ENCODE results near the gene GFOD2.
"Not testable (repeated sequence)": the region's sequence is repeated elsewhere in the genome, so short reads cannot be mapped to it uniquely, and the experiment has no call there.

DNA sequence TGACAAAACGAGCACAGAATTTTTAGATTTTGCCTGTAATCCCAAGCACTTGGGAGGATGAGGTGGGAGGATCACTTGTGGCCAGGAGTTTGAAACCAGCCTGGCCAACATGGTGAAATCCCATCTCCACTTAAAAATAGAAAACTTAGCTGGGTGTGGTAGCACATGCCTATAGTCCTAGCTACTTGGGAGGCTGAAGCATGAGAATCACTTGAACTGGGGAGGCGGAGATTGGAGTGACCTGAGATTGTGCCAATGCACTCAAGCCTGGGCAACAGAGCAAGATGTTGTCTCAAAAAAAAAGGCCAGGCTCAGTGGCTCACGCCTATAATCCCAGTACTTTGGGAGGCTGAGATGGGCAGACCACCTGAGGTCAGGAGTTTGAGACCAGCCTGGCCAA lies 32.2 kb upstream of the GFOD2 start:
- TF ChIP-seq, protein P1, sequence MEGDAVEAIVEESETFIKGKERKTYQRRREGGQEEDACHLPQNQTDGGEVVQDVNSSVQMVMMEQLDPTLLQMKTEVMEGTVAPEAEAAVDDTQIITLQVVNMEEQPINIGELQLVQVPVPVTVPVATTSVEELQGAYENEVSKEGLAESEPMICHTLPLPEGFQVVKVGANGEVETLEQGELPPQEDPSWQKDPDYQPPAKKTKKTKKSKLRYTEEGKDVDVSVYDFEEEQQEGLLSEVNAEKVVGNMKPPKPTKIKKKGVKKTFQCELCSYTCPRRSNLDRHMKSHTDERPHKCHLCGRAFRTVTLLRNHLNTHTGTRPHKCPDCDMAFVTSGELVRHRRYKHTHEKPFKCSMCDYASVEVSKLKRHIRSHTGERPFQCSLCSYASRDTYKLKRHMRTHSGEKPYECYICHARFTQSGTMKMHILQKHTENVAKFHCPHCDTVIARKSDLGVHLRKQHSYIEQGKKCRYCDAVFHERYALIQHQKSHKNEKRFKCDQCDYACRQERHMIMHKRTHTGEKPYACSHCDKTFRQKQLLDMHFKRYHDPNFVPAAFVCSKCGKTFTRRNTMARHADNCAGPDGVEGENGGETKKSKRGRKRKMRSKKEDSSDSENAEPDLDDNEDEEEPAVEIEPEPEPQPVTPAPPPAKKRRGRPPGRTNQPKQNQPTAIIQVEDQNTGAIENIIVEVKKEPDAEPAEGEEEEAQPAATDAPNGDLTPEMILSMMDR (IDR thresholded peaks at IDR 0.05): not testable (repeated sequence)
- not testable (repeated sequence) for TF ChIP-seq POLR2A (IDR thresholded peaks at IDR 0.05)
